Mononuclear cell (primary cell): Measurements from ENCODE around the gene ELOVL7. TPM values are rescaled to one million over a fixed set of nuclear protein-coding genes. Genes with fewer than 3 reads are reported as not detected.
"Not testable (repeated sequence)": the region's sequence is repeated elsewhere in the genome, so short reads cannot be mapped to it uniquely, and the experiment has no call there.

Experiments
- H3K27me3 ChIP-seq: 2 replicates; pipeline ENCODE4 v1.6.0; 2011; ENCODE audit warnings: low read length, control low read depth; ENCODE audit not compliant: insufficient read depth
- H3K4me1 ChIP-seq: 2 replicates; pipeline ENCODE4 v1.5.1; 2011; ENCODE audit warnings: mild to moderate bottlenecking, low read length, control low read depth; ENCODE audit not compliant: insufficient read depth
- H3K4me3 ChIP-seq: 2 replicates; pipeline ENCODE4 v1.5.1; 2011; ENCODE audit warnings: mild to moderate bottlenecking, low read length, moderate library complexity
- H3K9me3 ChIP-seq: 2 replicates; pipeline ENCODE4 v1.5.1; 2011; ENCODE audit warnings: low read depth, mild to moderate bottlenecking, control low read depth, low read length
- total RNA-seq: library from RNA; depleted of rRNA; stranded (reverse); fragments of >200 nt; gene quantifications from one replicate; pipeline ENCODE4 v1.2.3, GENCODE V29; 2012

Gene ELOVL7
- total RNA-seq, 1 donor: 23.2 TPM

GRCh38 chr5:60820593-60821487 is 23.2 kb downstream of the ELOVL7 start:
- peaks cover 8% of the 10 kb centered on the region for H3K4me1 ChIP-seq
- no peaks in the 10 kb centered on the region for H3K27me3 ChIP-seq
- H3K4me3 ChIP-seq: no peak overlapping the region
- H3K9me3 ChIP-seq: no peaks in the 10 kb centered on the region

DNA sequence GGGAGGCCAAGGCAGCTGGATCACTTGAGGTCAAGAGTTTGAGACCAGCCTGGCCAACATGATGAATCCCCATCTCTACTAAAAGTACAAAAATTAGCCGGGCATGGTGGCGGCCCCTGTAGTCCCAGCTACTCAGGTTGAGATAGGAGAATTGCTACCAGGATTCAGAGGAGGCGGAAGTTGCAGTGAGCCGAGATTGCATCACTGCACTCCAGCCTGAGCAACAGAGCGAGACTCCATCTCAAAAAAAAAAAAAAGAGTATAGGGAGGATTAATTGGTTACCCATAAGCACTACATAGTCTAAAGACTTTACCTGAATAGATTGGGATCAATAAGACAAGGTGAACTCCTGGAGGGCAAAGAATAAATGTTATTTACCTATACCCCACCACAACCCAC is 27.9 kb downstream of the ELOVL7 start:
- H3K4me3 ChIP-seq, H3K27me3 ChIP-seq, H3K9me3 ChIP-seq, H3K4me1 ChIP-seq: not testable (repeated sequence)

DNA sequence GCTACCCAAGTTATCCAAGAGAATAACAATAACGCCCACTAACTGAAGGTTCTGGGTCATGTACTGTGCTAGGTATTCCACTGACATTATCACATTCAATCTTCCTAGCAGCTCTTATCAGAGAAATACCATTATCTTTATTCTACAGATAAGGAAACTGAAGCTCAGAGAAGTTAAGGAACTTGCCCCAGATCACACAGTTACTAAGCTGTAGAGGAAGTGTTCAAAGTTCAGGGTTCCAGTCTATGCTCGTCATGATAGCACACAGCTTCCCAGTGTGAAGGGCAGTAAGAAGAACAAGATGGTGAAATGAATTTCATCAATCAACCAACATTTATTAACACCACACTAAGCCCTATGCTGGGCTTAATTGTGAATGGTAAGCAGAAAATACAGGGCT is 29.6 kb downstream of the ELOVL7 start:
- Histone ChIP-seq H3K4me1 (no peaks in the 10 kb centered on the region), H3K9me3 (no peaks in the 10 kb centered on the region), H3K4me3 (no peak overlapping the region), H3K27me3 (no peaks in the 10 kb centered on the region)

GRCh38 chr5:60812426-60812825 is 31.6 kb downstream of the ELOVL7 start:
- Histone ChIP-seq H3K9me3 (no peaks in the 10 kb centered on the region), H3K27me3 (no peaks in the 10 kb centered on the region), H3K4me3 (no peak overlapping the region), H3K4me1 (no peaks in the 10 kb centered on the region)

DNA sequence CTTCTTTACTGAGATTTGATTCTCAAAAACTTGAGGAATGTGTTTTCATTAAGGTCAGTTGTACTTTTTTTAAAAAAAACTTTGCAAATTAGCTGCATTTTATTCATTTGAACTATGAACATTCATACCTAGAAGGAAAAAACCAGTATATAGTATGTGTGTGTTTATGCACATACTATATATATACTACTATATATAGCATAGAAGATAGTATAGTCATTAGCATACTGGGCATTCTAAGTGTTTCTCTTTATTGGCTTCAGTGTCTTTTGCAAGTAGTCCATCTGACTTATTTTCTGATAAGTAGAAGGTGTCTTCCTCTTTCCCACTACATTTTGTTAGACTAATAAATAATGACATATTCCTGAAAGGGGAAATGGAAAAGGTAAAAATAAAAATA is 33.0 kb downstream of the ELOVL7 start:
- H3K4me3 ChIP-seq: no peak overlapping the region
- no peaks in the 10 kb centered on the region for H3K27me3 ChIP-seq
- H3K4me1 ChIP-seq: no peaks in the 10 kb centered on the region
- H3K9me3 ChIP-seq: no peaks in the 10 kb centered on the region

DNA sequence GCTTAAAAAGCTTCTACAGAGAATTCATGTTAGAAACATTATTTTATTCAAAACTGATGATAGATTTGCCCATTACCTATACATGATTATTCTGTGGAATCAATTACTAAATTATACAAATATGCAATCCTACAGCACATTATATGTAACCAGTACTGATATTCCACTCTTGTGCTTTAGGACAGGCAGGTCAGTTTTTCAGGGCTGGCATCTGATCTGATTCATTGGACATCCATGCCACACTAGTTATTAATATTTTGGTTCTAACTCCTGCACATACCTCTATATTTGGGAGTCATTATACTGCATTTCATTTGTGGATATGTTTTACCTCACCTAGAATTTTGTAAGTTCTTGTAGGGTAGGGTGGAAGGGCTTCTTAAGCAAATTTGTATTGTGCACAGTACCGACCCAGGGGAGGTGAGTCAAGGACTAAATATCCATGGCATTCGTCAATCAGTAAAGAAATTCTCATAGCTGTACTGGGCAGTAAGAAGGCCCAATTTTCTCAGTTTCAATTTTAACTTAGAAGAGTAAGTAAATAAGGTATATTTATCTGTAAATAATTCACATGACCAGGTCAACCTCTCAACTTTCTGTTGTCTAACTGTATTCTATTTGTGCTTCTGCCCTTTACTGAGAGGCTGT is 33.5 kb downstream of the ELOVL7 start:
- Histone ChIP-seq H3K9me3 (no peaks in the 10 kb centered on the region), H3K4me3 (no peak overlapping the region), H3K4me1 (no peaks in the 10 kb centered on the region), H3K27me3 (no peaks in the 10 kb centered on the region)

GRCh38 chr5:60809891-60810425 is 34.1 kb downstream of the ELOVL7 start:
- H3K4me1 ChIP-seq: no peaks in the 10 kb centered on the region
- H3K27me3 ChIP-seq: no peaks in the 10 kb centered on the region
- H3K4me3 ChIP-seq: no peak overlapping the region
- no peaks in the 10 kb centered on the region for H3K9me3 ChIP-seq

DNA sequence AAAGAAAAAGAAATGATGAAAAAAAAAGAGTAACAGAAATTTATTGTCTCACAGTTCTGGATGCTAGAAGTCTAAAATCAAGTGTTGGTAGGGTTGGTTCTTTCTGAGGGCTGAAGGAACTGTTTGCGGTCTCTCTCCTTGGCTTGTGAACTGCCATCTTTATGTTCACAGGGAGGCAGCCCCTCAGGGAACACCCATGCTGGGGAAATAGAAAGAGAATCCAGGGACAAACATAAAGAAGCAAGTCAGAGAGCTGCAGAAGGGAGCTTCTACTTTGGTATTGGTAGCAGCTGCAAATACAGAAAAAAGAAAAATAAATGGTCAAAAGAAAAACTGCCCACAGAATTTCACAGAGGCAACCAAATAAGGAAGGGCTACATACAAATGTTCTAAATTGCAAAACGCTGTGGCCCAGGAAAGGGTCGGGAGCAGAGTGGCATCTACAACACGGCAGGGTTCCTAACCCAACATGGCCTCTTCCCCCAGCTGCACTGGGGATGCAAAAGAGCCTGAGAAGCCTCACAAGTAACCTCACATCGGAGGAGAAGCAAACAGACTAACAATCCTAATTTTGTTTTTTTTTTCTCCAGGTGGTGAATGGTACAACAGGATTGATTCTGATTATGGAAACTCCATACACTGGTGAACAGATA is 37.4 kb downstream of the ELOVL7 start:
- H3K4me3 ChIP-seq: no peak overlapping the region
- H3K9me3 ChIP-seq: no peaks in the 10 kb centered on the region
- H3K27me3 ChIP-seq: no peaks in the 10 kb centered on the region
- H3K4me1 ChIP-seq: no peaks in the 10 kb centered on the region

DNA sequence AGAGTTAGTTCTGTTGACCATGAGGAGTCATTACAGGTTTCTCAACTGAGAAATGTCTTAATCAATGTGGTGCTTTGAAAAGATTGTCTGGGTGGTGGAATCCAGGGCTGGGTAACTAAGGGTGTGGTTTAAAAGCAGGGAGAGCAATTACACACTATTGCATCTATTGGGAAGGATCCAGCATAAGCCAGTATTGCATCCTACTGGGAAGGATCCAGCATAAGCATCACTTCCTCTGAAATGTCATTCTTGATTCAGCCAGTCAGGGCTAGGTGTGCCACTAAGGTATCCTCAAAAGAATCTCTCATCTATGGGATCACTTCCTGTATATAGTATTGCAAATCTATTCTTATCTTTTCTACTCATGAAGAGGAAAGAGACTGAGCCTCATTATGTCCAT is 38.6 kb downstream of the ELOVL7 start:
- Histone ChIP-seq H3K9me3 (no peaks in the 10 kb centered on the region), H3K4me3 (no peak overlapping the region), H3K27me3 (no peaks in the 10 kb centered on the region), H3K4me1 (no peaks in the 10 kb centered on the region)

DNA sequence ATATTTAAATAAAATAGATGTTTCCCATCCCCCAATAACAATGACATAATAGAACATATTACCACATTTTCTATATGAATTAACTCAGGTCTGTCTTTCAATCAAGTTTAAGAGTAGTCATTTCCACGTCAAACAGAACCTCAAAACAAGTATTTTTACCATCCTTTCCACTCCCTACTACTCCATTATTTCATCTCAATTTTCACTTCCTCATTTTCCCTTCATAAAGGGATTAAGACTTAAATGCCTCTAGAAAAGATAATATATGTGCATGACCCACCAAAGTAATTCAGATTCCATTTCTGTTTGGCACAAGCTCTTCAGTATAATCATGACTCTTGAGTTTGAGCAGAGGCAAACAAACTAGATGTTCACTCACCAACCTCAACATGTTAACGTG is 40.4 kb downstream of the ELOVL7 start:
- Histone ChIP-seq H3K4me1 (no peaks in the 10 kb centered on the region), H3K9me3 (no peaks in the 10 kb centered on the region), H3K4me3 (no peak overlapping the region), H3K27me3 (no peaks in the 10 kb centered on the region)

GRCh38 chr5:60802986-60803385 is 41.1 kb downstream of the ELOVL7 start:
- H3K27me3 ChIP-seq: no peaks in the 10 kb centered on the region
- H3K9me3 ChIP-seq: no peaks in the 10 kb centered on the region
- no peaks in the 10 kb centered on the region for H3K4me1 ChIP-seq
- H3K4me3 ChIP-seq: no peak overlapping the region

- H3K4me1 ChIP-seq: no peaks in the 10 kb centered on the region
- H3K9me3 ChIP-seq: no peaks in the 10 kb centered on the region
- no peaks in the 10 kb centered on the region for H3K27me3 ChIP-seq
- H3K4me3 ChIP-seq: no peak overlapping the region
These were observed 41.8 kb downstream of the ELOVL7 start for GRCh38 chr5:60802226-60802625.

GRCh38 chr5:60797482-60798153 is 46.5 kb downstream of the ELOVL7 start:
- Histone ChIP-seq H3K27me3 (no peaks in the 10 kb centered on the region), H3K4me3 (no peak overlapping the region), H3K4me1 (no peaks in the 10 kb centered on the region), H3K9me3 (no peaks in the 10 kb centered on the region)

GRCh38 chr5:60795424-60795950 is 48.6 kb downstream of the ELOVL7 start:
- H3K27me3 ChIP-seq, H3K4me1 ChIP-seq, H3K9me3 ChIP-seq, H3K4me3 ChIP-seq: not testable (repeated sequence)

DNA sequence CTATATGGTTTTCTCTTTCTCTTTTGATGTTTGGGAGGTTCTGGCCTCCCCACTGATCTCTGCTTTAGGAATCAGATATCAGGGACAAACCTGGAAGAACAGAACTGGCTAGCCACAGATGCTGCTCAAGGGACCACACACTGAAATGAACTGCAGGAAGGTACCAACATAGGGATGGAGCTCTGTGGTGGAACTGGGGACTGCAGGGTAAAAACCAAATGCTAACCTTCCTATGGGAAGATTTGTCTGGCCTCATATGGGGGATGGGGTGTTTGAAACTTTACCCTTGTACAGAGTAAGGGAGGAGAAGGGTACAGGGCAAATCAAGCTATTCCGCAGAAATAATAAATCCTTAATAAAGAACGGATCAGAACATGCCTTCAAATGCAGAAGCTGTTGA is 49.4 kb downstream of the ELOVL7 start:
- Histone ChIP-seq H3K4me3 (no peak overlapping the region), H3K9me3 (no peaks in the 10 kb centered on the region), H3K4me1 (no peaks in the 10 kb centered on the region), H3K27me3 (no peaks in the 10 kb centered on the region)
